Memory B cell (primary cell): ENCODE data around the gene IL36B.
A peak's percentile ranks its signal among the peaks of the same experiment; 100 is the strongest.

ENCODE experiments used
- ATAC-seq: fragments of 150-1000 bp; cut with Tn5 transposase; 2 replicates; pipeline ENCODE4 v1.10.0; 2021; ENCODE audit warnings: low read depth, mild to moderate bottlenecking, moderate library complexity
- DNase-seq, 2 donors: peaks; one replicate each; pipeline ENCODE4 v3.0.0; 2022; ENCODE audit warnings: low spot score in 2 of 2
- H3K27ac Mint-ChIP-seq: one replicate; pipeline ENCODE4 v1.8.0; 2022; ENCODE audit warnings: mild to moderate bottlenecking, moderate library complexity, mixed read lengths
- H3K27me3 Mint-ChIP-seq: one replicate; pipeline ENCODE4 v1.8.0; 2022; ENCODE audit warnings: mixed read lengths
- H3K36me3 Mint-ChIP-seq: one replicate; pipeline ENCODE4 v1.8.0; 2022; ENCODE audit warnings: mild to moderate bottlenecking, mixed read lengths
- H3K4me1 Mint-ChIP-seq: one replicate; pipeline ENCODE4 v1.8.0; 2022; ENCODE audit warnings: mixed read lengths
- H3K4me3 Mint-ChIP-seq: one replicate; pipeline ENCODE4 v1.8.0; 2022; ENCODE audit warnings: mild to moderate bottlenecking, moderate library complexity, mixed read lengths
- H3K9me3 Mint-ChIP-seq: one replicate; pipeline ENCODE4 v1.8.0; 2022; ENCODE audit warnings: mixed read lengths

The IL36B gene

GRCh38 chr2:113083296-113083695 lies 30.6 kb upstream of the IL36B start:
- ATAC-seq (no peak), DNase-seq (no peak)
- no peak overlapping the region for H3K4me3 Mint-ChIP-seq
- peaks cover 3% of the 10 kb centered on the region for H3K4me1 Mint-ChIP-seq
- H3K27ac Mint-ChIP-seq: no peak overlapping the region
- H3K27me3 Mint-ChIP-seq: peaks cover 20% of the 10 kb centered on the region
- no peaks in the 10 kb centered on the region for H3K9me3 Mint-ChIP-seq
- no peaks in the 10 kb centered on the region for H3K36me3 Mint-ChIP-seq

DNA sequence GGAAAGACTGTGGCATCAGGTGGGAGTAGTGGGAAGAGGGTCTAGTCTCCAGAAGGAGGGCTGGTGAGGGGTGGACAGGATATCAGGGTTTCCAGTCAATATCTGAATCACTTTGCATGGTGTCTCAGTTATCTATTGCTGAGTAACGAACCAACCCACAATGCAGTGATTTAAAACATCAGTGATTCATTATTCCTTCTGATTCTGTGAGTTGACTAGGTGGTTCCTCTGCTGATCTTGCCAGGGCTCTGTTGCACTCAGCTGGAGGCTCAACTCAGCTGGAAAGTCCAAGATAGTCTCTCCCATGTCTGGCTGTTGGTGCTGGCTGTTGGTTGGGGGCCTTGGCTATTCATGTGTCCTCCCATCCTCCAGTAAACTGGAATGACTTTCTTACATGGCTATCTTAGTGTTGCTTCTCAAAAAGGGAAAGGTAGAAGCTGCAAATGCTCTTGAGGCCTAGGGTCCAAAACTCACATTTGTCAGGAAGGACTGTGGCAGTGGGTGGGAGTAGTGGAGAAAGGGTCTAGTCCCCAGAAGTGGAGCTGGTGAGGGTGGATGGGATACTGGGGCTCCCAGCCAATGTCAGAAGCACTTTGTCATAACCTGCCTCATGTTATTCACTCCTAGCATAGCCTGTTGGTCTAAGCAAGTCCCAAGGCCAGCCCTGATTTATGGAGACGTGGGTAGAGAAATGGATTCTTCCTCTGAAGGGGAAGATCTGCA lies 29.0 kb upstream of the IL36B start:
- ATAC-seq (no peak), DNase-seq (no peak)
- Mint-ChIP-seq H3K9me3 (no peaks in the 10 kb centered on the region), H3K4me1 (peaks cover 3% of the 10 kb centered on the region), H3K27ac (no peak overlapping the region), H3K4me3 (no peak overlapping the region), H3K36me3 (no peaks in the 10 kb centered on the region), H3K27me3 (peaks cover 22% of the 10 kb centered on the region)

- DNase-seq: peak; percentile 30 to 52
- Mint-ChIP-seq H3K36me3 (no peaks in the 10 kb centered on the region), H3K9me3 (no peaks in the 10 kb centered on the region), H3K27ac (no peak overlapping the region), H3K4me1 (peaks cover 3% of the 10 kb centered on the region), H3K27me3 (peaks cover 21% of the 10 kb centered on the region), H3K4me3 (no peak overlapping the region)
- ATAC-seq: peak; percentile 71
Measured at GRCh38 chr2:113080134-113080533, 27.5 kb upstream of the IL36B start.

GRCh38 chr2:113079131-113079530 lies 26.5 kb upstream of the IL36B start:
- no peak overlapping the region for H3K27ac Mint-ChIP-seq
- no peak overlapping the region for H3K4me3 Mint-ChIP-seq
- ATAC-seq (no peak), DNase-seq (no peak)
- peaks cover 21% of the 10 kb centered on the region for H3K27me3 Mint-ChIP-seq
- H3K4me1 Mint-ChIP-seq: peaks cover 3% of the 10 kb centered on the region
- H3K36me3 Mint-ChIP-seq: no peaks in the 10 kb centered on the region
- no peaks in the 10 kb centered on the region for H3K9me3 Mint-ChIP-seq

GRCh38 chr2:113078350-113078839 lies 25.7 kb upstream of the IL36B start:
- Mint-ChIP-seq H3K27ac (no peak overlapping the region), H3K9me3 (no peaks in the 10 kb centered on the region)
- ATAC-seq: no peak

DNA sequence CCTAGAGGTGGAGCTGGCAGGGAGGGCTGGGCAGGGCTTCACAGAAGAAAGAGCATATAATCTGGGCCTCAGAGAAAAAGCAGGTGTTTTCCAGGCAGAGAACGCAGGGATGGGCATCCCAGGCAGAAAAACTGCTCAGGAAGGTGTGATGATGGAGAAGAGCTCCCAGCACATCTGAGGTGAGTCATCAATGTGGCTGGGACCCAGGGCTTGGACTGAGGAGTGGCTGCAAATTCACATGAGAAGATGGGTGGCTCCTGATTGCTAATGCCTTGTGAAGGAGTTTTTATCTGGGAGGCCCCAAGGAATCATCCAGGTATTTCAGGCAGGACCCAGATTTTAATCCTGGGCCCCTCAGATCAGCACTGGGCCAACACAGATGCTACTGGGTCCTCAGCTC lies 25.3 kb upstream of the IL36B start:
- Mint-ChIP-seq H3K4me1 (no peaks in the 10 kb centered on the region), H3K27me3 (peaks cover 16% of the 10 kb centered on the region), H3K4me3 (no peak overlapping the region), H3K27ac (no peak overlapping the region), H3K9me3 (no peaks in the 10 kb centered on the region), H3K36me3 (no peaks in the 10 kb centered on the region)
- DNase-seq: no peak
- ATAC-seq: no peak

More at GRCh38 chr2:113078350-113078839, 25.7 kb upstream of the IL36B start:
- peaks cover 2% of the 10 kb centered on the region for H3K4me1 Mint-ChIP-seq
- H3K27me3 Mint-ChIP-seq: peaks cover 20% of the 10 kb centered on the region
- H3K4me3 Mint-ChIP-seq: no peak overlapping the region
- DNase-seq: no peak
- no peaks in the 10 kb centered on the region for H3K36me3 Mint-ChIP-seq

DNA sequence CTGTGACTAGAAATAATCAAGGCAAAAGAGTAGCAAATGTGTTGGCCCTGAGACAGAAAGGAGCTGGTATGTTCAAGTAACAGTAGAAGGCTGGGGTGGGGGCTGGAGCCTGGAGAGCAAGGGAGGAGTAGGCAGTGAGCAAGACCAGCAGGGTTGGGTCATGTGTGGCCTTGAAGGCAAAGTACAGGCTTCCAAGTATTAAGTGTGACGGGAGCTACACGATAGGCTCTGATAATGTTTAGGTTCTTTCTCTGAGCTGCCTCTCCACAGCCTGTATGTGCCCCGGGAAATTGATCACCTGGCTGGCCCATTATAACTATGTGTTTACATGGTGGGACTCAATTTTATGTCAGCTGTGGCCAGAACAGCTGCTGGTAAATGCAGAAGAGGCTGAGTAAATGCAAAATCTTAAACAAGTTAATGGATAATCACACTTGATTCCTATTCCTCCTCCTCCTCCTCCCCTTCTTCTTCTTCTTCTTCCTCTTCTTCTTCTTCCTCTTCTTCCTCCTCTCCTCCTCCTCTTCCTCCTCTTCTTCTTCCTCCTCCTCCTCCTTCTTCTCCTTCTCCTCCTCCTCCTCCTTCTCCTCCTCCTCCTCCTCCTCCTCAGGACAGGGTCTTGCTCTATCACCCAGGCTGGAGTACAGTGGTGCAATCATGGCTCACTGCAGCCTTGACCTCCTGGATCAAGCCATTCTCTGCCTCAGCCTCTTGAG lies 24.4 kb upstream of the IL36B start:
- no peak overlapping the region for H3K27ac Mint-ChIP-seq

GRCh38 chr2:113075600-113075999 lies 22.9 kb upstream of the IL36B start:
- H3K4me1 Mint-ChIP-seq: no peaks in the 10 kb centered on the region
- no peak for ATAC-seq
- H3K27ac Mint-ChIP-seq: no peak overlapping the region
- H3K36me3 Mint-ChIP-seq: no peaks in the 10 kb centered on the region
- H3K4me3 Mint-ChIP-seq: no peak overlapping the region
- H3K27me3 Mint-ChIP-seq: peaks cover 8% of the 10 kb centered on the region
- no peak for DNase-seq
- H3K9me3 Mint-ChIP-seq: no peaks in the 10 kb centered on the region

More for the DNA sequence above, 24.4 kb upstream of the IL36B start:
- DNase-seq (no peak), ATAC-seq (no peak)
- H3K9me3 Mint-ChIP-seq: no peaks in the 10 kb centered on the region
- H3K27me3 Mint-ChIP-seq: peaks cover 16% of the 10 kb centered on the region
- no peak overlapping the region for H3K4me3 Mint-ChIP-seq
- no peaks in the 10 kb centered on the region for H3K36me3 Mint-ChIP-seq
- no peaks in the 10 kb centered on the region for H3K4me1 Mint-ChIP-seq

DNA sequence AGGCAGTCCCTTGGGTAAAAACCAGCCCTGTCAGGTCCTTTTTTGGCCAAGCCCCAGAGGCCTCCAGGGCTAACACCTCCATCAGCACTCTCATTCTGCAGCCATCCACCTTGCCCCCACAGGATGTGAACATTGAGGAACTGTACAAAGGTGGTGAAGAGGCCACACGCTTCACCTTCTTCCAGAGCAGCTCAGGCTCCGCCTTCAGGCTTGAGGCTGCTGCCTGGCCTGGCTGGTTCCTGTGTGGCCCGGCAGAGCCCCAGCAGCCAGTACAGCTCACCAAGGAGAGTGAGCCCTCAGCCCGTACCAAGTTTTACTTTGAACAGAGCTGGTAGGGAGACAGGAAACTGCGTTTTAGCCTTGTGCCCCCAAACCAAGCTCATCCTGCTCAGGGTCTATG lies 22.4 kb upstream of the IL36B start:
- no peak for ATAC-seq
- H3K9me3 Mint-ChIP-seq: no peaks in the 10 kb centered on the region

GRCh38 chr2:113073325-113073834 lies 20.7 kb upstream of the IL36B start:
- Mint-ChIP-seq H3K27me3 (peaks cover 8% of the 10 kb centered on the region), H3K9me3 (no peaks in the 10 kb centered on the region), H3K4me3 (no peak overlapping the region), H3K36me3 (no peaks in the 10 kb centered on the region), H3K27ac (no peak overlapping the region), H3K4me1 (no peaks in the 10 kb centered on the region)
- ATAC-seq: no peak
- DNase-seq: no peak

More for the DNA sequence above, 22.4 kb upstream of the IL36B start:
- H3K4me1 Mint-ChIP-seq: no peaks in the 10 kb centered on the region
- H3K27me3 Mint-ChIP-seq: peaks cover 8% of the 10 kb centered on the region
- H3K27ac Mint-ChIP-seq: no peak overlapping the region
- no peak overlapping the region for H3K4me3 Mint-ChIP-seq
- no peaks in the 10 kb centered on the region for H3K36me3 Mint-ChIP-seq
- DNase-seq: no peak

DNA sequence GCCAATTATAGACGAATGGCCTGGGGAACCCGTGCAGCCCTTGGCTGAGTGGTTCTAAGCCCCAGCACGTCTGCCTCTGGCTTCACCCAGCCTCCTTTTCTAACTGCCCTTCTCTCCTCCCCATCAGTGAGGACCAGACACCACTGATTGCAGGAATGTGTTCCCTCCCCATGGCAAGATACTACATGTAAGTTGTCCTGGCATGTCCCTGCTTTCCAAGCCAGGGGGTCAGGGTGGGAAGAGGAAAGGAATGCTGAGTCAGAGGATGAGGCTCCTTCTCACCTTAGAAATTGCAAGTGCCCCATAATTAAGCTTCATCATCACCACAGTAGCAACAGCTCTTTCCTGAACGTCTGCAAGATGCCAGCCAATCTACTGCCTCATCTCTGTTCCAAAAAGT lies 19.9 kb upstream of the IL36B start:
- Mint-ChIP-seq H3K27ac (no peak overlapping the region), H3K36me3 (no peaks in the 10 kb centered on the region), H3K4me3 (no peak overlapping the region), H3K27me3 (peaks cover 9% of the 10 kb centered on the region), H3K9me3 (no peaks in the 10 kb centered on the region), H3K4me1 (no peaks in the 10 kb centered on the region)
- ATAC-seq (no peak), DNase-seq (no peak)

DNA sequence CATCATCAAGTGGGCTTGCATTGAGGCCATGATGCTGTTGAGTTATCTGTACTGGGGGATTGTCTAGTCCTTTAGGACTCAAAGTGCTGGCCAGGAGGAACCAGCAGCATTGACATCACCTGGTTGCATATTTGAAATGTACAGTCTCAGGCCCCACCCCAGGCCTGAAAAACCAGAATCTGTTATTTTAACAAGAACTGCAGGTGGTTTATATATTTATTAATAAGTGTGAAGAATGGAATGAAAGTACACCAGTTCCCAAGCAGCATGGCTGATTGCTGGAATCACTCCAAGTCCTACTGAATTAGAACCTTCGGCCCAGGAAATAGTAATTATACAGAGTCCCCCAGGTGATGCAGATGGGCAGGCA lies 17.9 kb upstream of the IL36B start:
- ATAC-seq (no peak), DNase-seq (no peak)
- no peak overlapping the region for H3K4me3 Mint-ChIP-seq
- H3K4me1 Mint-ChIP-seq: no peaks in the 10 kb centered on the region
- H3K27me3 Mint-ChIP-seq: peaks cover 13% of the 10 kb centered on the region
- no peaks in the 10 kb centered on the region for H3K36me3 Mint-ChIP-seq
- no peak overlapping the region for H3K27ac Mint-ChIP-seq
- no peaks in the 10 kb centered on the region for H3K9me3 Mint-ChIP-seq

GRCh38 chr2:113069676-113070605 lies 17.3 kb upstream of the IL36B start:
- Mint-ChIP-seq H3K36me3 (no peaks in the 10 kb centered on the region), H3K4me1 (no peaks in the 10 kb centered on the region), H3K27ac (no peak overlapping the region), H3K4me3 (no peak overlapping the region), H3K27me3 (peaks cover 15% of the 10 kb centered on the region), H3K9me3 (peaks cover 2% of the 10 kb centered on the region)
- DNase-seq: no peak
- ATAC-seq: no peak
